HG03139 (cell line): Measurements from ENCODE around the gene ZNF792.
"Not testable (repeated sequence)": the region's sequence is repeated elsewhere in the genome, so short reads cannot be mapped to it uniquely, and the experiment has no call there.

Experiments used
- ATAC-seq: cut with Tn5 transposase; IDR thresholded peaks from one replicate; pipeline ENCODE4 v1.9.1; 2021; ENCODE audit not compliant: unreplicated experiment

Gene ZNF792

DNA sequence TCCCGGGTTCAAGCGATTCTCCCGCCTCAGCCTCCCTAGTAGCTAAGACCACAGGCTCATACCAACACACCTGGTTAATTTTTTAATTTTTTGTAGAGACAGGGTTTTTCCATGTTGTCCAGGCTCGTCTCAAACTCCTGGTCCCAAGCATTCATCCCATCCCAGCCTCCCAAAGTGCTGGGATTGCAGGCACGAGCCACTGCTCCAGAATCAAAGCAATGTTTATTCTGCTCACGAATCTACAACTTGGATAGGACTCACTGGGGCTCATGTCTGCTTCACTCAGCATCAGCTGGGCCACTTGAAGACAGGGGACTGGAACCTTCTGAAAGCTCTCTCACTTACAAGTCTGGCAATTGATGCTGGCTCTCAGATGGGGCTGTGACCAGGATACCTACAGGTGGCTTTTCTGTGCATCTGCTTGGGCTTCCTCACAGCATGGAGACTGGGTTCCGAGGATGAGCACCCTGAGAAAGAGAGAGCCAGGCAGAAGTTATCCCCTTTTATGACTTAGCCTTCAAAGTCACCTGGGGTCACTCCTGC, 8.2 kb upstream of the ZNF792 start:
- ATAC-seq: no peak

DNA sequence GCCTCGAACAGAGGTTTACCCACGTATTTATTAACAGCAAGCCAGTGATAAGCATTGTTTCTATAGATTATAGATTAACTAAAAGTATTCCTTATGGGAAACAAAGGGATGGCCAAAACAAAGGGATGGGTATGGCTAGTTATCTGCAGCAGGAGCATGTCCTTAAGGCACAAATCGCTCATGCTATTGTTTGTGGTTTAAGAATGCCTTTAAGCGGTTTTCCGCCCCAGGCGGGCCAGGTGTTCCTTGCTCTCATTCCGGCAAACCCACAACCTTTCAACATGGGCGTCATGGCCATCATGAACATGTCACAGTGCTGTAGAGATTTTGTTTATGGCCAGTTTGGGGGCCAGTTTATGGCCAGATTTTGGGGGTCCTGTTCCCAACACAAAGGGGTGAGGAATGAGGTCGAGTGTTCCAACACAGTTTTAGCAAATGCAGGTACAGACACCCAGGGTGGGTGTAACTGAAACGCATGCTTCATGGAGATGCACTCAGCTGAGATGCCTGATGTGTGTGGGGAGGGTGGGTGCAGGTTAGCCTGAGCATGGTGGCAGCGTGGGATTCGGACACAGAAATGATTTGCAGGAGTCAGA, 6.3 kb upstream of the ZNF792 start:
- ATAC-seq: not testable (repeated sequence)

DNA sequence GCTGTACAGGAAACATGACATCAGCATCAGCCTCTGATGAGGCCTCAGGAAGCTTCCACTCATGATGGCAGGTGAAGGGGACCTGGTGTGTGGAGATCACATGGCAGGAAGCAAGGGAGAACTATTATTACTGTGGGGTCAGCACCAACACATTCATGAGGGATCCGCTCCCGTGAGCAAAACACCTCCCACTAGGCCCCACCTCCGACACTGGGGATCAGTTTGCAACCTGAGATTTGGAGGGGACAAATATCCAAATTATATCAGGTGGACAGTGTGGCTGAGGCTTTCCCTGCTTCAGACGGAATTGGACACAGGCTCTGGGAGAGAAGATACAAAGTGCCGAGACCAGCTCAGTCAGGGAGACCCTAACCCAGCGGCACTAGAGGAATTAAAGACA, 5.7 kb upstream of the ZNF792 start:
- ATAC-seq: no peak

DNA sequence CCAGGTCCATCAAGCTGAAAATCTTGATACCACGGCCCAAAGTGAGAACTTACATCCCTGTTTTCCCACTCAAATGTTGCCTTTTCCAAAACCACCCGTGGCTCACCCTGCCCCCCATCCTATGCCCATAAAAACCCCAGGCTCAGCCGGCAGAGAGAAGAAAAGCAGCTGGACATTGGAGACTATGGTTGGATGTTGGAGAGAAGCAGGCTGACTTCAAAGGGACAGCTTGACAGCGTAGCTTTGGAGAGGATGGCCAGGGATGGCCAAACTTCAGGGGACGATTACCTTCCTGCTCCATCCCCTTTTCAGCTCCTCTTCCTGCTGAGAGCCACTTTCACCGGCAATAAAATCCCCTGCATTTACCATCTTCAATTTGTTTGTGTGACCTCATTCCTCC, 3.5 kb upstream of the ZNF792 start:
- ATAC-seq: no peak

DNA sequence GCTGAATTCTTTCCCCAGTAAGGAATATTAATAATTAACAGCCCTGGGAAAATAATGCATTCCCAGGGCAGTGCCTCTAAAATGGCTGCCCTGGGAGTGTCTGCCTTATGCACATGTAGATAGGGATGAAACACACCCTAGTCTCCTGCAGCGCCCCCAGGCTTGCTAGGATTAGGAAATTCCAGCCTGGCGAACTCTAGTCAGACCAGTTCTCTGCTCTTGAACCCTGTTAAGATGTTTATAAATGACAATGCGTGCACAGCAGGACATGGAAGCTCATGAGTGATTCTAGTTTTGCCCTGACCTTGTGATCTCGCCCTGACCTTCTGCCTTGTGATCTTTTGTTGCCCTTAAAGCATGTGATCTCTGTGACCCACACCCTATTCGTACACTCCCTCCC, 1.5 kb upstream of the ZNF792 start:
- ATAC-seq: not testable (repeated sequence)

DNA sequence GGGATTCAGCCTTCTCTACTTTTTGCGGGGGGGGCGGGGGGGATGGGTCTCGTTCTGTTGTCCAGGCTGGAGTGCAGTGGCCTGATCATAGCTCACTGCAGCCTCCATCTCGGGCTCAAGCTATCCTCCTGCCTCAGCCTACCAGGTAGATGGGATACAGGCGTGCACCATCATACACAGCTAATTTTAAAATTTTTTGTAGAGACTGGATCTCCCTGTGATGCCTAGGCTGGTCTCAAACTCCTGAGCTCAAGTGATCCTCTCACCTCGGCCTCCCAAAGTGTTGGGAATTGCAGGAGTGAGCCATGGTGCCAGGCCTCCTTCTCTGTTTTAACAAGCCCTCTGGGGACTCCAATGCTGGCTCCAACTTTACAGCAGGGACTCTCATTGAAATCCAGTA, 569 bp upstream of the ZNF792 start:
- no peak for ATAC-seq

DNA sequence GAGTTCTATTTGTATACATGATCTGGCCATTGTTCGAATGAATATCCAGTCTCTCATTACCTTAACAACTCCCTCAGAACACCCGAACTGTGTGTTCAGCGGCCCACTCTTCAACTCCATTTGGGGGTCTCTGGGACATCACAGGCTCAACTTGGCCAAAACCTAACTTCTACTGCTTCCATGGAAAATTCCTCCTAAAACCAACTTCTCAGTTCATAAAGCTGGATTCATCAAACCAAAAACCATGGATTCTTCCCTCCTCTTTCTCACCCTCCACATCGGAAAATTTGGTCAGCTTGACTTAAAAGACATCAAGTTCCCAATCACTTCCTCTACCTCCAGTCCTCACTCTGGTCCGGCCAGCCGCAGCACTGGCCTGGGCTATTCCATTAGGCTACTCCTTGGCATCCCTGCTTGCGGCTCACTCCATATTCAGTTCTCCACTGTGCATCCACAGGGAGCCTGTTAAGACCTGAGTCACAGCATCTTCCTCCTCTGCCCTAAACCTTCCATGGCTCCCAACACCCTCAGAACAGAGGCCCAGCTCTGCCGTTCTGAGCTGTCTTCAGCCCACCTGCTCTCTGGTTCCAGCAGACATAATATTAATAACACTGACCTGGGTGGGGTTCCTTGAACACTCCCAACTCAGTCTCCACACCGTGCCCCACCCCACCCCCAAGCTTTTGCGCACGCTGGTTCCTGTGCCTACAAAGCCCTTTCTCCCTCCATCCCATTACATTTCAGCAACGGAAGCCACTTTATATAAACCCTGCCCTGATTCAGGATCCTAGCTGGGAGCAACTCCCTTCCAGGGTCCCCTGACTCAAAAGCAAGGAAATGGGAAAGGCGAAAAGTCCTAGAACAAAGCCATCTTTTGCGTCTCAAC, 1.1 kb downstream of the ZNF792 start:
- no peak for ATAC-seq

DNA sequence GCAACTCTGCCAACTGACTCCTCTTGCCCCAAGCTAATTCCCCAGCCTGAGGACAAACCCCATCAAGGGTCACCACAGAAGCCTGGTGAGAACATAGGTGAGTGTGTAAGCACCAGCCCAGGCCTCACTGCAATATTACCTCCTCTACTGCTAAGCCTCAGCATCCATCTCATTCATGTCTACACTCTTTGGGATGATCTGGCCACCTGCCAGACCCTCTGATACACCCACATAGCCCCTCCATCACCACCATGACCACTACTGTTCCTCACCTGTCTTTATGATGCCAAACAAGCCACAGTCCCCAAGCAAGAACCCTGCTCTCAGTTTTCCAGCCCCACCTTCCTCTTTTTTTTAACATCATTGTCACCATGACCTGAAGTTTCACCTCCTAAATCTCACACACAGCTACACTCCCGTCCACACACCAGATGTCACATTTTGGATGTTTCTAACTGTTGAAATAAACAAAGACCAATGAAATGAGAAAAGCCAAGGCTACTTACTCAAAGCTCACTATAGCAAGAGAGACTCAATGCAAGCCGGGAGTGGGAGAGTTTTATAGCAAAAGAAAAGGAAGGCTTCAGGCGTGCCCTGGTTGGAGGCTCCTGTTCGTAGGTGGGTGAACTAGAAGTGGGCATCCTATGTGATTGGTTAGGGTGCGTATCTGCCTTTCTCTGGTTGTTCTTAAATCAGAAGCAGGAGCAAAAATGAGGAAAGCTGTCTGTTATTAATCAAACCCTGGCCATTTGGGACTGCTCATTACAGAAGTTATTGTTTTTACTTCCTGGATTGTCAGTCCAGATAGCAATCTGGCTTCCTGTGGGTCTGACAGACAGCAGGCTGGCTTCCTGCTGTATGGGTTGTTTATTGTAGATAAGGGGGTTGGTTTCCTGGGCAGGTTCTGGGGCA, 2.0 kb downstream of the ZNF792 start:
- ATAC-seq: no peak

DNA sequence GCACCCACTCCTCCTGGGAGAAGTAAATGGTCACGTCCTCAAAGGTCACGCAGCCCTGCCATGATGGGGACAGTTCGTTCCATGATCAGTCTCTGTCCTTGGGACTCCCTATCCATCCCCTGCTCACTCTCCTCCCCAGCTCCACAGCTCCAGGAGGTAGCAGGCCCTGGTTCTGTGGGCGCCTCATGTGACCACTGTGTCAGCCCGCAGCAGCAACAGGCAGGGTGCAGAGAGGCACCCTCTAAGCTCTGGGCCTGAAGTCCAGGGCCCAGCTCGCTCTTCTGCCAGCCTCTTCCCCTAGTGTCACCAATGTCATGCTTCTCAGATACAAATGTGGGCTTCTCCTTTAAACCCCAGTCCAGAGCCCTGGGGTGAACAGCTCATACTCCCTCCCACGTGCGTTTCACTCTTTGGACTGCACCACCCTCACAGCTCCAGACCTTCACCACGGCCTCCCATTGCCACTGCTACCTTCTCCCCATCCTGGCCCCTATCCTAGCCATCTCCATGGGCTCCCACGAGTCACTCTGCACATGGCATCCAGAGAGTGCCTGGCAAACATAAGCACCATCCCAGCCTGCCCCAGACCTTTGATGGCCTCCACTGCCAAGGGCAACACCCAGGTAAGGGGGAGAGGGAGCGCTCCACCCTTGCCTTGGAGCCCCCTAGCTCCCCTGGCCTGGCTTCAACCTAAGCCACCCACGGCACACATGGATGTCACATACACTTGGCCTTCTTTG, 2.9 kb downstream of the ZNF792 start:
- no peak for ATAC-seq

DNA sequence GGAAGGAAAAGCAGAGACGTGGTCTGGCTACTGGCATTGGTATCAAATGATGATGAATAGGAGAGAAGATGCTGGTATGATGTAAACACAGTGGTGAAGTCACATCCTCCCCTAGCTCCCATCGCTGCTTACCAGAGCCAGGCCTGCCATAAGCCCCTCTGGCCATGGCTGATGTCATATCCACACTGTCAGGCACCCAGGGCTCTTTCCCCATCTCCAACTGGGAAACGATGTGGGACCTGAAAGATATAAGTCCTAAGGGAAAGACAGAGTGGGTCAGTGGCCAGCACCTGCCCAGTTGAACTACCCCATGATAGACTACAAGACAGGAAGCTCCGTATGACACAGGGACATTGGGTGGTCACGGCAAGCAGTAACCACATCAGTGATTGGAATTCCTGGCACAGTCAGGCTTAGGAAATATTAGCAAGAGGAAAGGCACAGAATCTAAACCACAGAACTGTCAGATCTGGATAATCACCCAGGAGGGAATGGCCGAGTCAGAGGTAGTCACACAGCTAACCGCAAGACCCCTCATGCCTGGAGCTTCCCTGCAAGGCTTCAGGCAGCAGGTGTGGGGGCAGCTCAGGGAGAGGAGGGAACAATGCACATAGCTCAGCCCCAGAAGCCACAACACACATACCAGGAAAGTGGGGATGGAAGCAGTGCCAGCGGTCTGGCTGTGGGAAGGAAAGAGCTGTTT, 3.8 kb downstream of the ZNF792 start:
- ATAC-seq: no peak

DNA sequence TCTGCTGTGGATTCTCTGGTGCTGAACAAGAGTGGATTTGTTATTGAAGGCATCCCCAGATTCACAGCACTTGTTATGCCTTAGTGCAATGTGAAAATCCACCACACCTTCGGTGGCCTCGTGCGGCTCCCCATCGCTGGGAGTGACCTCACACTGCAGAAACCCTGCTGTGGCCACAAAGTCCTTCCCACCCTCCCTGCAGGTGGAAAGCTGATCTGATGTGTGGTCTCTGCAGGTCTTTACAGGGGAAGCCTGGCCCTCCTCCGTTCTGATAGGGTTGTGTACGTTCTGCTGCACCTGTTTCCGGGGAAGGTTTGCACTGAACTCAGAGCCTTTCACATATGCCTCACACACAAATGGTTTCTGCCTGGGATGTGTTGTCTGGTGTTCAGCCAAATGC, 5.0 kb downstream of the ZNF792 start:
- no peak for ATAC-seq

DNA sequence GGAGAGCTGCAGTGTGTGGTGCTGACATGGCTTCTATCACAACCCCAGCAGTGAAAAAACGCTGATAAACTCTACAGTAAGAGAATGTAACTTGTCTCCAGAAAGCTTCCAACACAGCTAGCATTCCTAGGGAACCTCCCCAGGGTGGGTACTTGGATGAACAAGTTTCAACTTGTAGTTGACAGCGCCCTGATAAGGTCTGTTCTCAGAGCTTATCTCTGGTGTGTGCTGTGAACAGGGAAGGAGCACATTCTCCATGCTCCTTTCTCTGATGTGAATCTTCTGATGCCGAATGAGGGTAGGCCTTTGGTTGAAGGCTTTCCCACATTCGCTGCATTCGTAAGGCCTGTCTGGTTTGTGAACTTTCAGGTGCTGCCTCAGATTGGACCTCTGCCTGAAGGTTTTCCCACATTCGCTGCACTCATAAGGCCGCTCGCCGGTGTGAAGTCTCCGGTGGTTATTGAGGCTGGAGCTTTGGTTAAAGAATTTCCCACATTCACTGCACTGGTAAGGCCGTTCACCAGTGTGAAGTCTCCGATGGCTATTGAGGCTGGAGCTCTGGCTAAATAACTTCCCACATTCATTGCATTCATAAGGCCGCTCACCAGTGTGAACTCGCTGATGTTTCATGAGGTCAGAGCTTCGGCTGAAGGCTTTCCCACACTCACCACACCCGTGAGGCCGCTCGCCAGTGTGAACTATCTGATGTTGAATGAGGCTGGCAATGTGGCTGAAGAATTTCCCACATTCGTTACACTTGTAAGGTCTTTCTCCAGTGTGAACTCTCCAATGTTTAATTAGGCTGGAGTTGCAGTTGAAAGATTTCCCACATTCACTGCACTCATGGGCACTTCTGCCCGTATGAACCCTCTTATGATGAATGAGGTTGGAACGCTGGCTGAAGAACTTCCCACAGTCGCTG, 5.9 kb downstream of the ZNF792 start:
- ATAC-seq: no peak

DNA sequence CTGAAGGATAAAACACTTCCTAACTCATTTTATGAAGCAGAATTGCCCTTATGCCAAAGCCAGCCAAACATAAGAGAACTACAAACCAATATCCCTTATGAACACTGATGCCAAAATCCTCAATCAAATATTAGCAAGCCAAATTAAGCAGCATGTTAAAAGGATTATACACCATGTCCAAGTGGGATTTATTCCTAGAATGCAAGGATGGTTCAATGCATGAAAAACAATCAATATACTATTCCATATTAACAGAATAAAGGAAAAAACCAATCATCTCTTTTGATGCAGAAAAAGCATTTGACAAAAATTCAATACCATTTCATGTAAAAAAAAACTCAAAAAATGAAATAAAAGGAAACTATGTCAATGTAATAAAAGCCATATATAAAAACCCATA, 10.9 kb downstream of the ZNF792 start:
- no peak for ATAC-seq

DNA sequence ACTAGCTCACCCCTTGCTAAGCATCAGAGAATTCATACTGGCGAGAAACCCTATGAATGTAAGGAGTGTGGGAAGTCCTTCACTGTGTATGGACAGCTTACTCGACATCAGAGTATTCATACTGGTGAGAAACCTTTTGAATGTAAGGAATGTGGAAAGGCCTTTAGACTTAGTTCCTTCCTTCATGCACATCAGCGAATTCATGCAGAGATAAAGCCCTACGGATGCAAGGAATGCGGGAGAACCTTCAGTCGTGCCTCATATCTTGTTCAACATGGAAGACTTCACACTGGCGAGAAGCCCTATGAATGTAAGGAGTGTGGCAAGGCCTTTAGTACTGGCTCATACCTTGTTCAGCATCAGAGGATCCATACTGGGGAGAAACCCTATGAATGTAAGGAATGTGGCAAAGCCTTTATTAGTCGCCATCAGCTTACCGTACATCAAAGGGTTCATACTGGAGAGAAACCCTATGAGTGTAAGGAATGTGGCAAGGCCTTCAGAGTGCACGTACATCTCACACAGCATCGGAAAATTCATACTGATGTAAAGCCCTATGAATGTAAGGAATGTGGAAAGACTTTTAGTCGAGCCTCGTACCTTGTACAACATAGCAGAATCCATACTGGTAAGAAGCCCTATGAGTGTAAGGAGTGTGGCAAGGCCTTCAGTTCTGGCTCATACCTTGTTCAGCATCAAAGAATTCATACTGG, 20.0 kb downstream of the ZNF792 start:
- ATAC-seq: no peak

DNA sequence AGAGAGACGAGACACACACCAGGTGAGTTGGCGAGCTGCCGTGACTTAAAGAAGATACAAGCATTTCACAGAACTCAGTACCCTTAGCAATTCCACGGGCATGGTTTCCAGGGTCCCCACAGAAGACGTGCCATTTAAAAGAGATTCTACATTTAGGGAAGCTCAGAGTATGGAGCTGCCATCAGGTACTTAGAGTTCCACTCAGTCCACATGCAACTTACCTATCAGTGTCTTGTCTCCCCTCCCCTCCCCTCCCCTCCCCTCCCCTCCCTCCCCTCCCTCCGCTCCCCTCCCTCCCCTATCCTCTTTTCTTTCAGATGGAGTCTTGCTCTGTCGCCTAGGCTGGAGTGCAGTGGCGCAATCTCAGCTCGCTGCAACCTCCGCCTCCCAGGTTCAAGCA, 25.1 kb downstream of the ZNF792 start:
- no peak for ATAC-seq

DNA sequence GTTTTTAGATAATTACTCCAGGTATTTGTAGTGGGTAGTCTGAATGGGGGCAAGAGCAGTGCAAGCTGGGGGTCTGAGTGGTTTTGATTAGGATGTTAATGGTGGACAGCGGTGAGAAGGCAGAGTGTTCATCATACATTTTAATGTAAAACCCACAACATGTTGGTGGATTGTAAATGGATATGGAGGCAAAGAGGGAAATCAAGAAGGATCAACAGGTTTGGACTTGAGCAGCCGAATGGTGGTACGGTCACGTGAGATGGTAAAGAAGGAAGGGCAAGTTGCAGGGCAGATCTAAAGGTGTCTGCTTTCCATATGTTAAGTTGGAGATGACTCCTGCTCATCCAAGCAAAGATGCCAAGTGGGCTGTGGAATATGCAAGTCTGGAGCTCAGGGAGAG, 27.8 kb downstream of the ZNF792 start:
- ATAC-seq: no peak

DNA sequence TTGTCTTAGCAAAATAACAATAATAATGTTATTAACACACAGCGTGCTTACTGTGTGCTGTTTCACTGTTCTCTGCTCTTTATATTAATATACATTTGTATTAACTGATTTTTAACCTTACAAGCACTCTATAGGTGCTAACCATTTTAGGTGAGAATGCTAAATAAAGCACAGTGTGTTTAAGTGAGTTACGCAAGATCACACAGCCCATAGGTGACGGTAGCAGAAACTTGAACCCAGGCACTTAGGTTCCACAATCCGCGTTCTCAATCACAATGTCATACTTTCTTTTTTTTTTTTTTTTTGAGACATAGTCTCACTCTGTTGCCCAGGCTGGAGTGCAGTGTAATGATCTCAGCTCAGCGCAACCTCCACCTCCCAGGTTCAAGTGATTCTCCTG, 31.5 kb downstream of the ZNF792 start:
- ATAC-seq: no peak

DNA sequence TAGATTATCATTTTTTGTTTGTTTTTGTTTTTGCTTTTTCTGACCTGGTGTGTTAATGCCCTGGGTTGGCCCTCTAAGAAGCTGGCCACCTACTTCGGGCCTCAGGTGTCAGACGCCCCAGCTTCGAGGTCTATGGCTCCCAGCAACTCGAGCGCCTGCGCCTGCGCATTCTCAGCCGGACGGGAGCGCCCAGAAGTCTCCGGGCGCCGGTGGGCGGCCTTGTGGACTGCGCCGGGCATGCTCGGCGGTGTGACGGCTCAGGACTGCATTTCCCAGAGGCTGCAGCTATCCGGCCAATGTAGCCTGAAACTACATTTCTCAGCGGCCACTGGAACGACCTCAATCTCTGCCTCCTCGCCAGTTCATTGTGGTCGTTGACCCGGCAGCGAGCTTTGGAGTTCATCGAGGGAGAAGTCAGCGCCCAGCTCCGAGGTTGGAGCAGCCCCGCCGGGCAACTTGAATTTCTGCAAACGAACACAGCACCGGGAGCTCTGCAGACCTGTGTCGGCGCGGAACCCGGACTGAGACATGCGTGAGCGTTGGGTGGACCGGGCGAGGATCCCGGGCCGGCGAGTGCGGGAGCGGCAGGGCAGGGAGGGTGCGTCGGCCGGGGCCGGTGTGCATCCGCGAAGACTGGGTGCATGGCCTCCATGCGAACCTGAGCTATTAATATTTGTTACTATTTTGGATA, 37.2 kb downstream of the ZNF792 start, which contains the start of gene ZNF30:
Gene ZNF30 (plus strand): TSS at position 219 of the 691 bp plus-strand sequence. CDS start 3,045 bp downstream, outside the sequence.
- ATAC-seq: peak; percentile 98
